H1 (cell line): ENCODE measurements around the gene GMEB1. TPM values are rescaled to one million over a fixed set of nuclear protein-coding genes. Genes with fewer than 3 reads are reported as not detected.

Experiments
- CTCF ChIA-PET: fragments of 300-600 bp; sonication (Branson Sonifier 250); formaldehyde crosslinking; loops from one replicate; lab custom pipeline; 2021; ENCODE audit not compliant: partially characterized antibody; lab: Charles Lee
- POLR2A ChIA-PET: fragments of 300-600 bp; sonication (Branson Sonifier 250); formaldehyde crosslinking; loops from one replicate; lab custom pipeline; 2021; ENCODE audit warnings: inconsistent platforms; ENCODE audit not compliant: partially characterized antibody; lab: Charles Lee
- DNase-seq, 2 experiments: peaks; one replicate each; pipeline versions ENCODE4 v3.0.0 to v3.0.0-alpha.2; 2010 to 2022; ENCODE audit warnings: low spot score in 2 of 2, low read depth in 1 of 2, mixed read lengths in 1 of 2
- FAIRE-seq: peaks from 2 replicates; lab custom pipeline; 2011; peaks lifted over from hg19 to GRCh38; lab: Jason Lieb, UNC
- H2AFZ ChIP-seq: 2 replicates; pipeline ENCODE4 v1.8.1; 2012; ENCODE audit warnings: low read length, inconsistent platforms
- H2AK5ac ChIP-seq: 2 replicates; pipeline ENCODE4 v1.6.1; 2013; ENCODE audit warnings: low read depth, low read length
- H2BK120ac ChIP-seq: replicated peaks from 2 replicates; pipeline ENCODE3; 2013; ENCODE audit warnings: low read depth, low read length, inconsistent platforms
- H2BK12ac ChIP-seq: 2 replicates; pipeline ENCODE4 v1.6.1; 2013; ENCODE audit warnings: low read depth, low read length
- H2BK15ac ChIP-seq: 2 replicates; pipeline ENCODE4 v1.6.1; 2013; ENCODE audit warnings: low read length
- H2BK20ac ChIP-seq: 2 replicates; pipeline ENCODE4 v1.6.1; 2013; ENCODE audit warnings: low read length
- H2BK5ac ChIP-seq: 2 replicates; pipeline ENCODE4 v1.6.1; 2013; ENCODE audit warnings: low read depth, low read length
- H3K14ac ChIP-seq: 2 replicates; pipeline ENCODE4 v1.6.1; 2013; ENCODE audit warnings: inconsistent platforms; ENCODE audit not compliant: insufficient read length
- H3K18ac ChIP-seq: 2 replicates; pipeline ENCODE4 v1.6.1; 2013; ENCODE audit warnings: low read length; ENCODE audit errors: extremely low read depth
- H3K23ac ChIP-seq: 2 replicates; pipeline ENCODE4 v1.6.1; 2013; ENCODE audit warnings: inconsistent platforms; ENCODE audit not compliant: insufficient read length
- H3K23me2 ChIP-seq: 2 replicates; pipeline ENCODE4 v1.6.1; 2013; ENCODE audit warnings: low read depth, low read length
- H3K27ac ChIP-seq: 2 replicates; pipeline ENCODE4 v1.6.1; 2011; ENCODE audit warnings: low read depth, low read length, inconsistent platforms
- H3K27me3 ChIP-seq, 4 experiments: replicated peaks in 1 of 4; 1 replicate in 1 of 4; 2 replicates in 3 of 4; pipeline versions ENCODE4 v1.6.1 to v1.8.1; 2011 to 2013; ENCODE audit warnings: low read length in 3 of 4, mild to moderate bottlenecking in 3 of 4, inconsistent platforms in 2 of 4, mixed read lengths in 2 of 4, moderate library complexity in 1 of 4; ENCODE audit not compliant: control insufficient read depth in 3 of 4, insufficient read depth in 3 of 4; ENCODE audit errors: extremely low read depth in 1 of 4
- H3K36me3 ChIP-seq, 4 experiments: 2 replicates each; pipeline versions ENCODE4 v1.6.1 to v1.8.1; 2011 to 2013; ENCODE audit warnings: mild to moderate bottlenecking in 4 of 4, low read length in 3 of 4, moderate library complexity in 2 of 4, control low read depth in 1 of 4, inconsistent platforms in 1 of 4; ENCODE audit not compliant: insufficient read depth in 4 of 4, control insufficient read depth in 2 of 4
- H3K4ac ChIP-seq: replicated peaks from 2 replicates; pipeline ENCODE3; 2013; ENCODE audit warnings: low read length, low read depth, mixed read lengths, inconsistent platforms; ENCODE audit not compliant: insufficient read length
- H3K4me1 ChIP-seq, 4 experiments: replicated peaks in 1 of 4; 1 replicate in 1 of 4; 2 replicates in 3 of 4; pipeline versions ENCODE4 v1.6.1 to v1.8.1; 2011 to 2013; ENCODE audit warnings: low read length in 3 of 4, inconsistent platforms in 2 of 4, mixed read lengths in 1 of 4; ENCODE audit not compliant: insufficient read depth in 4 of 4, control insufficient read depth in 3 of 4
- H3K4me2 ChIP-seq, 2 experiments: 2 replicates each; pipeline versions ENCODE4 v1.6.1 to v1.8.1; 2011 to 2013; ENCODE audit warnings: low read depth in 2 of 2, low read length in 2 of 2, control low read depth in 1 of 2, inconsistent platforms in 1 of 2, mild to moderate bottlenecking in 1 of 2; ENCODE audit not compliant: insufficient read depth in 1 of 2
- H3K4me3 ChIP-seq, 4 experiments: fragments of 200-600, 300-600 bp in 1 of 4; sonication (generic), shearing (Covaris generic), sonication (Bioruptor Twin) in 1 of 4; 2 replicates each; pipeline versions ENCODE4 v1.5.1 to v1.8.1; 2011 to 2016; ENCODE audit warnings: low read length in 4 of 4, low read depth in 3 of 4, control low read depth in 2 of 4, inconsistent platforms in 2 of 4, mild to moderate bottlenecking in 2 of 4, mixed read lengths in 1 of 4, moderate library complexity in 1 of 4; ENCODE audit not compliant: insufficient read depth in 2 of 4; ENCODE audit errors: extremely low read depth in 1 of 4
- H3K56ac ChIP-seq: replicated peaks from 2 replicates; pipeline ENCODE3; 2013; ENCODE audit warnings: low read depth, mild to moderate bottlenecking, mixed read lengths, low read length, inconsistent platforms; ENCODE audit not compliant: insufficient read length
- H3K79me1 ChIP-seq: 2 replicates; pipeline ENCODE4 v1.6.1; 2013; ENCODE audit warnings: low read depth, low read length, control low read depth
- H3K79me2 ChIP-seq, 2 experiments: 2 replicates each; pipeline versions ENCODE4 v1.6.1 to v1.8.1; 2012 to 2013; ENCODE audit warnings: low read length in 2 of 2, mild to moderate bottlenecking in 2 of 2, inconsistent platforms in 1 of 2; ENCODE audit not compliant: insufficient read depth in 2 of 2, control insufficient read depth in 1 of 2
- H3K9ac ChIP-seq, 4 experiments: replicated peaks in 1 of 4; 1 replicate in 1 of 4; 2 replicates in 3 of 4; pipeline versions ENCODE4 v1.6.1 to v1.8.1; 2011 to 2013; ENCODE audit warnings: low read depth in 3 of 4, low read length in 3 of 4, control low read depth in 2 of 4, mild to moderate bottlenecking in 2 of 4, moderate library complexity in 2 of 4, inconsistent platforms in 1 of 4; ENCODE audit errors: extremely low read depth in 1 of 4
- H3K9me3 ChIP-seq, 2 experiments: 2 replicates each; pipeline versions ENCODE4 v1.6.1 to v1.8.1; 2012 to 2013; ENCODE audit warnings: mild to moderate bottlenecking in 2 of 2, moderate library complexity in 2 of 2, control low read depth in 1 of 2, inconsistent platforms in 1 of 2, low read depth in 1 of 2, low read length in 1 of 2, mixed read lengths in 1 of 2; ENCODE audit not compliant: insufficient read depth in 2 of 2
- H4K20me1 ChIP-seq, 2 experiments: replicated peaks in 1 of 2; 2 replicates each; pipeline versions ENCODE3 to v1.8.1; 2011 to 2013; ENCODE audit warnings: inconsistent platforms in 2 of 2, low read length in 2 of 2, mild to moderate bottlenecking in 1 of 2; ENCODE audit not compliant: insufficient read depth in 2 of 2, control insufficient read depth in 1 of 2
- H4K5ac ChIP-seq: 2 replicates; pipeline ENCODE4 v1.6.1; 2013; ENCODE audit warnings: low read length, low read depth, mixed read lengths, inconsistent platforms; ENCODE audit not compliant: insufficient read length
- H4K8ac ChIP-seq: 2 replicates; pipeline ENCODE4 v1.8.0; 2013; ENCODE audit warnings: mild to moderate bottlenecking, moderate library complexity, low read length, inconsistent platforms; ENCODE audit not compliant: insufficient read depth; ENCODE audit errors: extremely low read depth
- H4K91ac ChIP-seq: replicated peaks from 2 replicates; pipeline ENCODE3; 2013; ENCODE audit warnings: low read length, mixed read lengths, inconsistent platforms; ENCODE audit not compliant: insufficient read length
- CBX5 ChIP-seq: fragments of 300-800, 300-1000 bp; sonication (generic); IDR thresholded peaks from 2 replicates; pipeline ENCODE4 v1.7.1; 2016; ENCODE audit warnings: antibody characterized with exemption, low read length, low read depth
- CREB1 ChIP-seq: IDR thresholded peaks from 2 replicates; pipeline ENCODE4 v1.6.1; 2012; ENCODE audit warnings: inconsistent platforms
- EZH2 ChIP-seq: fragments of 200-600 bp; sonication (generic); IDR thresholded peaks from 2 replicates; pipeline ENCODE4 v1.7.1; 2012; ENCODE audit warnings: low read depth, mild to moderate bottlenecking, moderate library complexity, low read length, inconsistent platforms; ENCODE audit not compliant: severe bottlenecking
- MAFK ChIP-seq: IDR thresholded peaks from 2 replicates; pipeline ENCODE4 v1.6.1; 2012; ENCODE audit warnings: low read depth, mild to moderate bottlenecking, improper control_type of control experiment, low read length
- NRF1 ChIP-seq: IDR thresholded peaks from 2 replicates; pipeline ENCODE4 v1.6.1; 2011; ENCODE audit warnings: mild to moderate bottlenecking, low read depth, low read length, improper control_type of control experiment
- RFX5 ChIP-seq: IDR thresholded peaks from 2 replicates; pipeline ENCODE4 v1.6.1; 2011; ENCODE audit warnings: low read depth, low read length, improper control_type of control experiment, borderline replicate concordance
- TEAD4 ChIP-seq: IDR thresholded peaks from 2 replicates; pipeline ENCODE4 v1.6.1; 2012; ENCODE audit warnings: low read depth, low read length, inconsistent platforms, mixed read lengths
- WGBS, 2 experiments: shearing (Covaris generic) in 1 of 2; methylation state at CpG; one replicate each; pipeline versions ENCODE4 v1.1.6 to v1.1.7; 2013 to 2015; ENCODE audit warnings: low lambda C conversion rate in 2 of 2, mixed read lengths in 2 of 2, inconsistent platforms in 1 of 2, low coverage in 1 of 2, missing lambda C conversion rate in 1 of 2; ENCODE audit not compliant: insufficient replicate concordance in 2 of 2, insufficient coverage in 1 of 2, insufficient read length in 1 of 2; ENCODE audit errors: extremely low coverage in 1 of 2, missing lambda C conversion rate in 1 of 2; 5-methylcytosine and 5-hydroxymethylcytosine counted together
- polyA plus RNA-seq, 7 experiments: library from polyadenylated mRNA; depleted of rRNA in 3 of 7; stranded (reverse) in 5 of 7; unstranded in 2 of 7; fragments of >200 nt in 5 of 7; fragments of 200-250 nt in 2 of 7; gene quantifications; 1 replicate in 5 of 7; 2 replicates in 1 of 7; 4 replicates in 1 of 7; pipeline versions ENCODE4 v1.2.1 to v1.2.3, GENCODE V29; 2011 to 2013; ENCODE audit warnings: missing spikeins in 2 of 7, mixed read lengths in 2 of 7
- total RNA-seq: library from RNA; stranded (reverse); fragmentation: NEBNext Ultra II Directional; extraction: Animal tissue kit (Norgen Biotek cat#: 25700); gene quantifications from 2 replicates; pipeline ENCODE4 v1.2.1, GENCODE V29; 2021

Gene GMEB1
- total and polyA plus RNA-seq, 2 of the 8 experiments (the other 6 are each of a cell fraction or from before 2014, with no cell fraction given): 13.3 to 26.2 TPM

GRCh38 chr1:28663871-28664470 is 4.6 kb upstream of the GMEB1 start:
- Histone ChIP-seq H3K27me3 (no peaks in the 10 kb centered on the region), H2BK20ac (no peak overlapping the region; the same call in 1 of the 2 replicates), H2BK120ac (no peak overlapping the region), H3K79me2 (no peaks in the 10 kb centered on the region), H3K36me3 (no peaks in the 10 kb centered on the region), H4K8ac (peak overlapping the region; percentile 48; the same call in 1 of the 2 replicates), H4K20me1 (no peaks in the 10 kb centered on the region), H3K79me1 (no peaks in the 10 kb centered on the region), H2AFZ (peak overlapping the region; percentile 78; the same call in 1 of the 2 replicates), H2BK5ac (peak overlapping the region; percentile 44; the same call in 1 of the 2 replicates), H3K27ac (no peak overlapping the region), H3K23ac (no peak overlapping the region), H4K5ac (no peak overlapping the region), H2BK15ac (peak overlapping the region; percentile 95), H3K4me2 (peak overlapping the region in 1 of 2 experiments; percentile 30; a peak in 2 of 4 replicates), H3K18ac (no peak overlapping the region), H3K4me1 (peaks cover 4 to 15% (median 5%) of the 10 kb centered on the region in 4 experiments; a peak in 4 of 7 replicates), H3K14ac (no peak overlapping the region), H2BK12ac (peak overlapping the region; percentile 87; the same call in 1 of the 2 replicates), H3K23me2 (peaks cover 4% of the 10 kb centered on the region; the same call in 1 of the 2 replicates), H3K9me3 (no peaks in the 10 kb centered on the region), H4K91ac (no peak overlapping the region), H3K4me3 (no peak overlapping the region), H3K9ac (no peak overlapping the region; a peak in 1 of 7 replicates), H3K56ac (no peak overlapping the region), H3K4ac (no peak overlapping the region), H2AK5ac (0 out of 2 replicates have a peak overlapping the region, but pooled peaks have one; percentile 75)
- ChIA-PET POLR2A (interaction anchor here (0.8 to 1.8 kb wide), 7 partner anchors 15 to 84 kb away, joined by 3 to 8 read pairs (median 4); partner anchors contain the start of genes RNU11 and YTHDF2), CTCF (interaction anchor here (0.7 to 0.9 kb wide), 2 partner anchors 13 to 218 kb away, joined by 3 to 4 read pairs; no protein-coding TSS in a partner anchor)
- FAIRE-seq (no peak), DNase-seq (no peak)
- 87% methylated on average over 7 of the region's 7 CpGs; no CpG with 5 or more reads in 1 of the 2 experiments for WGBS, 2 experiments
- TF ChIP-seq CBX5 (no peak), EZH2 (no peak), MAFK (no peak), NRF1 (no peak), CREB1 (no peak), TEAD4 (no peak), RFX5 (no peak)
